A549 (cell line): ENCODE data around the gene EIF4G3. TPM values are rescaled to one million over a fixed set of nuclear protein-coding genes. Genes with fewer than 3 reads are reported as not detected.
A peak's percentile ranks its signal among the peaks of the same experiment; 100 is the strongest.

Experiments used
- ATAC-seq, 2 experiments: fragments of 200-7000 bp in 1 of 2; fragments of >200 bp in 1 of 2; cut with Nextera tagmentation in 1 of 2; cut with Tn5 transposase in 1 of 2; 3 replicates each; pipeline versions ENCODE4 v1.8.0 to v1.9.1; 2018 to 2020; ENCODE audit warnings: mild to moderate bottlenecking in 1 of 2, moderate library complexity in 1 of 2
- CTCF ChIA-PET: fragments of 300-600 bp; sonication (Branson Sonifier 250); formaldehyde crosslinking; extraction: SDS; loops from one replicate; lab custom pipeline; 2021; ENCODE audit warnings: antibody characterized with exemption, inconsistent platforms; lab: Yijun Ruan, JAX
- POLR2A ChIA-PET: fragments of 350-600 bp; formaldehyde crosslinking; extraction: SDS; loops from one replicate; lab custom pipeline; 2021; ENCODE audit warnings: antibody characterized with exemption, inconsistent platforms; lab: Yijun Ruan, JAX
- DNase-seq, 2 experiments: peaks; one replicate each; pipeline versions ENCODE4 v3.0.0 to v3.0.0-alpha.2; 2011 to 2016; ENCODE audit warnings: low read depth in 1 of 2, low spot score in 1 of 2
- FAIRE-seq: peaks from 2 replicates; lab custom pipeline; 2011; peaks lifted over from hg19 to GRCh38; lab: Jason Lieb, UNC
- H3K27ac ChIP-seq, 2 experiments: fragments of >200 bp; sonication (Bioruptor Twin); formaldehyde crosslinking; 3 replicates each; pipeline ENCODE4 v1.5.1; 2016 to 2017
- H3K4me1 ChIP-seq: fragments of >200 bp; sonication (Bioruptor Twin); formaldehyde crosslinking; 3 replicates; pipeline ENCODE4 v1.6.1; 2016
- H3K4me2 ChIP-seq: fragments of >200 bp; sonication (Bioruptor Twin); formaldehyde crosslinking; 3 replicates; pipeline ENCODE4 v1.6.1; 2016
- H3K4me3 ChIP-seq: fragments of >200 bp; sonication (Bioruptor Twin); formaldehyde crosslinking; 3 replicates; pipeline ENCODE4 v1.5.1; 2016
- H3K9me3 ChIP-seq: fragments of >200 bp; sonication (Bioruptor Twin); formaldehyde crosslinking; 3 replicates; pipeline ENCODE4 v1.6.1; 2016
- CBX2 ChIP-seq: fragments of 200-600 bp; sonication (generic); IDR thresholded peaks from 2 replicates; pipeline ENCODE4 v1.6.1; 2016; ENCODE audit warnings: low read depth, mild to moderate bottlenecking, borderline replicate concordance
- CEBPB ChIP-seq, 2 experiments: fragments of >200 bp in 1 of 2; sonication (Bioruptor Twin) in 1 of 2; formaldehyde crosslinking in 1 of 2; IDR thresholded peaks; 2 replicates each; pipeline ENCODE4 v1.6.1; 2012 to 2016
- CHD2 ChIP-seq: fragments of 150-350 bp; IDR thresholded peaks from 2 replicates; pipeline ENCODE4 v1.6.1; 2014; ENCODE audit warnings: low read length; ENCODE audit not compliant: partially characterized antibody
- ESRRA ChIP-seq: fragments of 150-350 bp; IDR thresholded peaks from 2 replicates; pipeline ENCODE4 v1.6.1; 2014; ENCODE audit warnings: mild to moderate bottlenecking, low read length, borderline replicate concordance
- FOXS1 ChIP-seq: fragments of 250-450 bp; sonication (Bioruptor Pico); IDR thresholded peaks from 2 replicates; pipeline ENCODE4 v1.5.0; 2020; ENCODE audit warnings: mild to moderate bottlenecking, moderate library complexity
- GATA3 ChIP-seq: IDR thresholded peaks from 2 replicates; pipeline ENCODE4 v1.6.1; 2012; ENCODE audit warnings: borderline replicate concordance
- HDAC2 ChIP-seq: fragments of 200-600 bp; sonication (generic); IDR thresholded peaks from 2 replicates; pipeline ENCODE4 v1.6.1; 2016
- HEYL ChIP-seq: fragments of 250-450 bp; sonication (Bioruptor Pico); IDR thresholded peaks from 2 replicates; pipeline ENCODE4 v1.8.0; 2021; ENCODE audit warnings: mild to moderate bottlenecking, moderate library complexity
- HOXB13 ChIP-seq: fragments of 250-450 bp; sonication (Bioruptor Pico); IDR thresholded peaks from 2 replicates; pipeline ENCODE4 v1.5.0; 2020; ENCODE audit warnings: low read depth, mild to moderate bottlenecking, moderate library complexity
- HOXB5 ChIP-seq: fragments of 250-450 bp; sonication (Bioruptor Pico); IDR thresholded peaks from 2 replicates; pipeline ENCODE4 v1.5.0; 2020; ENCODE audit warnings: mild to moderate bottlenecking, moderate library complexity
- JUN ChIP-seq, 2 experiments: fragments of >200 bp; sonication (Bioruptor Twin); formaldehyde crosslinking; IDR thresholded peaks; 2 replicates in 1 of 2; 3 replicates in 1 of 2; pipeline ENCODE4 v1.6.1; 2016 to 2017
- JUNB ChIP-seq: fragments of >200 bp; sonication (Bioruptor Twin); formaldehyde crosslinking; IDR thresholded peaks from 2 replicates; pipeline ENCODE4 v1.6.1; 2016
- KDM1A ChIP-seq: fragments of 200-600 bp; sonication (generic); IDR thresholded peaks from 2 replicates; pipeline ENCODE4 v1.6.1; 2016; ENCODE audit warnings: low read depth, mild to moderate bottlenecking
- MAFK ChIP-seq: fragments of 450-650 bp; IDR thresholded peaks from 2 replicates; pipeline ENCODE4 v1.6.1; 2014; ENCODE audit not compliant: partially characterized antibody
- NFE2L2 ChIP-seq: fragments of 150-350 bp; conservative IDR thresholded peaks from 2 replicates; pipeline ENCODE4 v1.6.1; 2014; ENCODE audit warnings: low read length
- NPAS2 ChIP-seq: fragments of 250-450 bp; sonication (Bioruptor Pico); IDR thresholded peaks from 2 replicates; pipeline ENCODE4 v1.8.0; 2022; ENCODE audit warnings: mild to moderate bottlenecking, moderate library complexity, borderline replicate concordance
- POLR2A ChIP-seq: IDR thresholded peaks from 2 replicates; pipeline ENCODE4 v1.6.1; 2012; ENCODE audit warnings: mild to moderate bottlenecking, low read length
- RAD21 ChIP-seq, 2 experiments: fragments of >200 bp in 1 of 2; sonication (Bioruptor Twin) in 1 of 2; formaldehyde crosslinking in 1 of 2; IDR thresholded peaks in 1 of 2; conservative IDR thresholded peaks in 1 of 2; 2 replicates in 1 of 2; 3 replicates in 1 of 2; pipeline ENCODE4 v1.6.1; 2012 to 2018; ENCODE audit warnings: inconsistent platforms in 1 of 2
- RNF2 ChIP-seq: fragments of 200-600 bp; sonication (generic); IDR thresholded peaks from 2 replicates; pipeline ENCODE4 v1.6.1; 2016; ENCODE audit warnings: low read depth, mild to moderate bottlenecking, antibody characterized with exemption, moderate library complexity, borderline replicate concordance
- SREBF2 ChIP-seq: fragments of 450-650 bp; IDR thresholded peaks from 2 replicates; pipeline ENCODE4 v1.6.1; 2014; ENCODE audit warnings: mild to moderate bottlenecking, moderate library complexity
- TP53 ChIP-seq: fragments of 250-450 bp; sonication (Bioruptor Pico); IDR thresholded peaks from 2 replicates; pipeline ENCODE4 v1.5.0; 2021; ENCODE audit warnings: mild to moderate bottlenecking, moderate library complexity
- USF2 ChIP-seq: fragments of 450-650 bp; IDR thresholded peaks from 2 replicates; pipeline ENCODE4 v1.6.1; 2014; ENCODE audit warnings: antibody characterized with exemption
- ZC3H11A ChIP-seq: fragments of 450-650 bp; IDR thresholded peaks from 2 replicates; pipeline ENCODE4 v1.6.1; 2014; ENCODE audit warnings: antibody characterized with exemption, mild to moderate bottlenecking
- ZSCAN20 ChIP-seq: fragments of 250-450 bp; sonication (Bioruptor Pico); IDR thresholded peaks from 2 replicates; pipeline ENCODE4 v1.8.0; 2022; ENCODE audit warnings: mild to moderate bottlenecking, moderate library complexity
- whole genome bisulfite sequencing: methylation state at CpG from one replicate; pipeline ENCODE4 v1.1.6; 2017; ENCODE audit errors: missing lambda C conversion rate; 5-methylcytosine and 5-hydroxymethylcytosine counted together
- polyA plus RNA-seq, 4 experiments: library from polyadenylated mRNA; depleted of rRNA in 3 of 4; stranded (reverse); fragments of >200 nt; fragmentation: RNase III in 1 of 4; extraction: RNeasy Plus Mini Kit Qiagen cat#74134 plus additional on column Dnase treatment in 1 of 4; gene quantifications; 2 replicates in 3 of 4; 3 replicates in 1 of 4; pipeline ENCODE4 v1.2.3, GENCODE V29; 2011 to 2017
- TF ChIP-seq, protein P1 (sequence below): fragments of >200 bp; sonication (Bioruptor Twin); formaldehyde crosslinking; IDR thresholded peaks from 3 replicates; pipeline ENCODE4 v1.5.1; 2016

Gene EIF4G3
- polyA plus RNA-seq, 2 of the 4 experiments (the other 2 are of a cell fraction): 25.0 to 51.3 TPM

- TF ChIP-seq USF2: no peak
- no peak for TF ChIP-seq CEBPB (IDR thresholded peaks at IDR 0.05)
- TF ChIP-seq RNF2: no peak
- no peak for TF ChIP-seq NFE2L2
These were observed 146.5 kb downstream of the EIF4G3 start (continued) for GRCh38 chr1:21030181-21030580.

GRCh38 chr1:21028520-21029145, 148.1 kb downstream of the EIF4G3 start:
- DNase-seq: no peak
- H3K27ac ChIP-seq: peak overlapping the region in 1 of 2 experiments; percentile 38; a peak in 2 of 6 replicates
- peak overlapping the region; percentile 44 for H3K4me2 ChIP-seq
- no peak overlapping the region for H3K4me3 ChIP-seq
- ChIA-PET CTCF (interaction anchor here (1.1 kb wide), 1 partner anchor 166 kb away, joined by 3 read pairs; no protein-coding TSS in a partner anchor), POLR2A (no interaction called here)
- H3K4me1 ChIP-seq: peaks cover 58% of the 10 kb centered on the region
- H3K9me3 ChIP-seq: no peaks in the 10 kb centered on the region
- ATAC-seq: peak in 1 of 2 experiments; percentile 38; a peak in 1 of 6 replicates
- TF ChIP-seq MAFK (no peak), POLR2A (no peak), KDM1A (no peak), HDAC2 (no peak), RAD21 (conservative IDR thresholded peaks at IDR 0.05 in 1 of 2, IDR thresholded peaks at IDR 0.05 in 1 of 2) (no peak), SREBF2 (no peak), GATA3 (no peak), TP53 (CRISPR knock-in tag) (no peak), HOXB5 (CRISPR knock-in tag) (no peak), JUN (IDR thresholded peaks at IDR 0.05) (no peak), ESRRA (no peak), HOXB13 (CRISPR knock-in tag) (no peak), ZC3H11A (no peak), CBX2 (no peak), HEYL (no peak)
- TF ChIP-seq, protein P1, sequence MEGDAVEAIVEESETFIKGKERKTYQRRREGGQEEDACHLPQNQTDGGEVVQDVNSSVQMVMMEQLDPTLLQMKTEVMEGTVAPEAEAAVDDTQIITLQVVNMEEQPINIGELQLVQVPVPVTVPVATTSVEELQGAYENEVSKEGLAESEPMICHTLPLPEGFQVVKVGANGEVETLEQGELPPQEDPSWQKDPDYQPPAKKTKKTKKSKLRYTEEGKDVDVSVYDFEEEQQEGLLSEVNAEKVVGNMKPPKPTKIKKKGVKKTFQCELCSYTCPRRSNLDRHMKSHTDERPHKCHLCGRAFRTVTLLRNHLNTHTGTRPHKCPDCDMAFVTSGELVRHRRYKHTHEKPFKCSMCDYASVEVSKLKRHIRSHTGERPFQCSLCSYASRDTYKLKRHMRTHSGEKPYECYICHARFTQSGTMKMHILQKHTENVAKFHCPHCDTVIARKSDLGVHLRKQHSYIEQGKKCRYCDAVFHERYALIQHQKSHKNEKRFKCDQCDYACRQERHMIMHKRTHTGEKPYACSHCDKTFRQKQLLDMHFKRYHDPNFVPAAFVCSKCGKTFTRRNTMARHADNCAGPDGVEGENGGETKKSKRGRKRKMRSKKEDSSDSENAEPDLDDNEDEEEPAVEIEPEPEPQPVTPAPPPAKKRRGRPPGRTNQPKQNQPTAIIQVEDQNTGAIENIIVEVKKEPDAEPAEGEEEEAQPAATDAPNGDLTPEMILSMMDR: no peak
- no peak for FAIRE-seq
- WGBS: 92% methylated on average over 9 of the region's 12 CpGs

DNA sequence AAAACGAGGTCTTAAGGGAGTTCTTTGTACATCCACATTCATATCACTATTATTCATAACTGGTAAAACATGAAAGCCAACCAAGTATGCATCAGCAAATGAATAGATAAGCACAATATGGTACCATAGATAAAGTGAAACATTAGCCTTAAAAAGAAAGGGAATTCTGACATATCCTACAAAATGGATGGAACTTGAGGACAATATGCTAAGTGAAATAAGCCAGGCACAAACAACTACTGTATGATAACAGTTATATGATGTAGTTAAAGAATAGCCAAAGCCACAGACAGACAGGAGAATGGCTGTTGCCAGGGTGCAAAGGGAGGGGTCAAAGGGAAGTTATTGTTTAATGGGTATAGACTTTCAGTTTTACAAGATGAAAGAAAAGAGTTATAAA, 148.9 kb downstream of the EIF4G3 start:
- H3K4me2 ChIP-seq: peak overlapping the region; percentile 44
- H3K4me3 ChIP-seq: no peak overlapping the region
- TF ChIP-seq NPAS2 (CRISPR knock-in tag): no peak
- TF ChIP-seq ESRRA: no peak
- TF ChIP-seq HDAC2: no peak
- no peaks in the 10 kb centered on the region for H3K9me3 ChIP-seq
- peaks cover 52% of the 10 kb centered on the region for H3K4me1 ChIP-seq
- CTCF ChIA-PET: no interaction called here
- ATAC-seq: no peak
- 57% methylated on average over 1 of the region's 1 CpG for WGBS
- no peak for DNase-seq
- H3K27ac ChIP-seq: no peak overlapping the region
- no peak for FAIRE-seq
- POLR2A ChIA-PET: no interaction called here

GRCh38 chr1:21024918-21025317, 151.8 kb downstream of the EIF4G3 start:
- Histone ChIP-seq H3K4me3 (no peak overlapping the region), H3K4me2 (0 out of 3 replicates have a peak overlapping the region, but pooled peaks have one; percentile 2), H3K27ac (peak overlapping the region; percentile 32 to 61; a peak in 5 of 6 replicates)
- CTCF ChIA-PET: no interaction called here
- 91% methylated on average over 4 of the region's 4 CpGs for WGBS
- TF ChIP-seq ZSCAN20 (no peak), ESRRA (no peak), JUNB (no peak), TP53 (CRISPR knock-in tag) (no peak), FOXS1 (CRISPR knock-in tag) (no peak), KDM1A (no peak), CHD2 (no peak), USF2 (no peak)
- TF ChIP-seq, protein P1: no peak
- TF ChIP-seq, all 56 proteins: peak for 0
- Histone ChIP-seq H3K9me3 (no peaks in the 10 kb centered on the region), H3K4me1 (peaks cover 57% of the 10 kb centered on the region)
- ATAC-seq (no peak), FAIRE-seq (no peak), DNase-seq (no peak)
- POLR2A ChIA-PET: no interaction called here
